ENCODE results near the gene THUMPD1. TPM values are rescaled to one million over a fixed set of nuclear protein-coding genes. Genes with fewer than 3 reads are reported as not detected.
"Not testable (repeated sequence)": the region's sequence is repeated elsewhere in the genome, so short reads cannot be mapped to it uniquely, and the experiment has no call there.

Gene THUMPD1
- total RNA-seq, 1 donor from 2014 or later, result 42.5 TPM

DNA sequence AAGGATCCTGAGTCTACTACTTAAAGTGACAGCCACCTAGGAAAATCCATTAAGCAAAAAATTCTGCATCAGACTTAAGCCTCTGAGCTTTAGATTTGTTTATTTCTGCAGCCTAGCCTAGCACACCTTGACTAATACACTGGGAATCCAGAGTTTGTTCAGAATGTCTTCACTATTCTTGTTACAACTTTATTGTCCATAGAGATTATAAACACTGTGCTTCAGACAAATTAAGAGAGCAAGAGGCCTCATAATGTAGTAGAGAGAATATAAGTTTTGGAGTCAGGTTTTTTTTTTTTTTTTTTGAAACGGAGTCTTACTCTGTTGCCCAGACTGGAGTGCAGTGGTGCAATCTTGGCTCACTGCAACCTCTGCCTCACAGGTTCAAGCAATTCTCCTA is 8.9 kb upstream of the THUMPD1 start:
- intact Hi-C loops (cut with micrococcal nuclease), result no loop called here

- intact Hi-C loops (cut with micrococcal nuclease), result no loop called here
Measured at GRCh38 chr16:20749474-20749873, 7.9 kb upstream of the THUMPD1 start.

GRCh38 chr16:20747030-20747816 is 5.6 kb upstream of the THUMPD1 start:
- intact Hi-C loops (cut with micrococcal nuclease), result no loop called here

GRCh38 chr16:20746461-20746860 is 4.8 kb upstream of the THUMPD1 start:
- intact Hi-C loops (cut with micrococcal nuclease), result no loop called here

GRCh38 chr16:20744922-20745440 is 3.4 kb upstream of the THUMPD1 start:
- intact Hi-C loops (cut with micrococcal nuclease), result loop anchor here (5.0 kb wide), 2 partner anchors 757 to 1028 kb away; partner anchors contain the start of genes IQCK and KNOP1

- intact Hi-C loops (cut with micrococcal nuclease), result loop anchor here (5.0 kb wide), 2 partner anchors 759 to 1026 kb away; partner anchors contain the start of genes IQCK and KNOP1
Measured at GRCh38 chr16:20743591-20743990, 2.0 kb upstream of the THUMPD1 start.

- intact Hi-C loops (cut with micrococcal nuclease), result loop anchor here (1.0 to 5.0 kb wide), 12 partner anchors 22 to 1450 kb away; partner anchors contain the start of genes DCUN1D3, ERI2, IQCK and KNOP1
Measured at GRCh38 chr16:20740901-20741521, 607 bp downstream of the THUMPD1 start.

DNA sequence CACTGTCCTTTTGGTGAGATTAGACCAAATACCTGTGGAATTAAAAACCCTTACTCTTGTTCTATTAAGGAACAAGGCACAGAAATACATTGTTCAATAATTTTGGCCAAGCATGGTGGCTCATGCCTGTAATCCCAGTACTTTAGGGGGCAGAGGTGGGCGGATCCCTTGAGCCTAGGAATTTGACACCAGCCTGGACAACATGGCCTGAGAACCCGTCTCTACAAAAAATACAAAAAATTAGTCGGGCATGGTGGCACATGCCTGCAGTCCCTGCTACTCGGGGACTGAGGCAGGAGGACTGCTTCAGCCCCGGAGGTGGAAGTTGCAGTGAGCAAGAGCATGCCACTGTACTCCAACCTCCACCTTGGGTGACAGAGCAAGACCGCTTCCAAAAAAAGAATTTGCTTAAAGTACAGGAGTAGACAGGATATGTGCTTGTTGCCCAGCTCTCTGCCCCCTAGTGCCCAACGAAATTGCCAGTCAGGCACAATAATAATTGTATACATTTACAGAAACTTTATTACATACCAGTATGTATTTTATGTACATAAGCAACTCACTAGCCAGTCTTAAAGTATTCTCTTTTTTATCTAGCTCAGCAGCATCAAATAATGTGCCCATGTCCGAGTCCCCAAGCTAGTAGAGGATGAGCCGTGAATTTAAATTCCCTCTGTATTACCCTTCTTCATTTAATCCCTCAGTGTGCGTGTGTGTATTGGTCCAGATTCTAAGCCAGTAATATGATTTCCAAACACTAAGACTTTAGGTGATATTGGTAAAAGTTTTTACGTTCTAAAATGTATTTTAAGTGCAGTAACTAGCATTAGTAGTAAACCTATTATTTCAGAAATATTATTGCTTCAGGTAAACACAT is 1.4 kb downstream of the THUMPD1 start:
- intact Hi-C loops (cut with micrococcal nuclease), result loop anchor here (2.0 to 5.0 kb wide), 4 partner anchors 762 to 1451 kb away; partner anchors contain the start of genes IQCK, KNOP1 and UQCRC2

- intact Hi-C loops (cut with micrococcal nuclease), result no loop called here
Measured at GRCh38 chr16:20735490-20735889, 6.1 kb downstream of the THUMPD1 start.

DNA sequence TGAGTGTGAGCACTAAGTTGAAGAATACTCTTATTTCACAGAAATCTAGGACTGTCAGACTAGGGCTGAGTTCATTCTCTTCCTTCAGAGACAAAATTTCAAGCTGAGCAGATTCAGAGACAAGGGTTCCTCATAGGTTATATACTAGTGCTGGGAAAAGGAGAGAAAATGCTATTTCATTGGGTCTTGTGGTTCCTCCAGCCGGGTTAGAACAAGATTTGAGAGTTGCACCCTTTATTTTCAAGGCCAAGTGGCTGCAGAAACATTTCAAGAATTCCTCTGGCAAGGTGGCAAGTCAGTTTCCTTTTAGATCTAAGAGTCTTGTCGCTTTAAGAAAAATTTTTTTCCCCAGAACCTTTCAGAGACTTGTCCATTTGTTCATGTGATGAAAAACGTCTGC is 6.8 kb downstream of the THUMPD1 start:
- intact Hi-C loops (cut with micrococcal nuclease), result no loop called here

DNA sequence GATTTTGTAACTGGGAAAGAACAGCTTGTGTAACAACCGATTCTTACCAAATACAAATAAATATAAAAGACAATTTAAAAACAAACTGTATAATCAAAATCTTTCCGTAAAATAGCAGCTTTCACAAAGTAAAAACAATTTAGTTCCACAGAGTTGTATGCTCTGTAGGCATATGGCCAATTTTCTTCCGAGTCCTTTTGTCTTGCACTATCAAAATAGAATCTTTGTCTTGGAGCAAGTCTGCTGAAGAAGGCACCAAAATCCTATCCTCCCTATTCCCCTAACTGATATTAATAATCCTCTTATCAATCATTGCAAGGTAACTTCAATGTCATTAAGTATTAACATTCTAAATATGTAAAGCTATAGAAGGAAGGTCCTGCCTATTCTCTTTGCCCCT is 7.6 kb downstream of the THUMPD1 start:
- intact Hi-C loops (cut with micrococcal nuclease), result no loop called here

GRCh38 chr16:20729141-20729540 is 12.5 kb downstream of the THUMPD1 start:
- intact Hi-C loops (cut with micrococcal nuclease), result loop anchor here (10.0 kb wide), 1 partner anchor 64 kb away; no protein-coding TSS in a partner anchor

DNA sequence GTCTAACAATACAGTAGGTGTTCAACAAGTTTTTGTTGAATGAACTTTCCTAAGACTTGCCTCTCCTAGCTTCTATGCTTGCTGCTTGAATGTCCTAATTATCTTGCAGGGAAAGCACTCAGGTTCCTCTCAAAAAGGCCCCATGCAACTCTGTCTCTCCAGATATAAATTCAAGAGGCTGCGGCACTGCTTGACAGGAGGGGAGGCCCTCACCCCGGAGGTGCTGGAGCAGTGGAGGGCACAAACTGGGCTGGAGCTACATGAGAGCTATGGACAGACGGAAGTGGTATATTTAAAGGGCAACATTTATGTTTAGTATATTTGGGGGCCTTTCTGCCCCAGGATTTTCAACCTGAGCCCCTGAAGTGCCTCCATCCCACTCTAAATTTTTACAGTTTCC is 14.4 kb downstream of the THUMPD1 start:
- intact Hi-C loops (cut with micrococcal nuclease), result loop anchor here (10.0 kb wide), 1 partner anchor 62 kb away; no protein-coding TSS in a partner anchor

- intact Hi-C loops (cut with micrococcal nuclease), result loop anchor here (10.0 kb wide), 1 partner anchor 62 kb away; no protein-coding TSS in a partner anchor
Measured at GRCh38 chr16:20726661-20727060, 15.0 kb downstream of the THUMPD1 start.

DNA sequence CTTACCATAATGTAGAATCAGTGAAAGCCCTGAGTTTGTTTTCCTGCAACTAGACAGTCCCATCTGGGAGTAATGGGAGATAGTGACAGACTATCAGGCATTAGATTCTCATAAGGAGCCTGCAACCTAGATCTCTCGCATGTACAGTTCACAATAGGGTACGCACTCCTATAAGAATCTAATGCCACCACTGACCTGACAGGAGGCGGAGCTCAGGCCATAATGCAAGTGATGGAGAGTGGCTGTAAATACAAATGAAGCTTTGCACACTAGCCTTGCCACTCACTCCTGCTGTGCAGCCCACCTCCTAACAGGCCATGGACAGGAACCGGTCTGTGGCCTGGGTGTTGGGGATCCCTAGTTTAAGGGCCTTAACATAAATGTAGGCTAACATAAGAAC is 21.4 kb downstream of the THUMPD1 start:
- intact Hi-C loops (cut with micrococcal nuclease), result loop anchor here (10.0 kb wide), 1 partner anchor 55 kb away; no protein-coding TSS in a partner anchor

- intact Hi-C loops (cut with micrococcal nuclease), result not testable (repeated sequence)
Measured at GRCh38 chr16:20717718-20718117, 23.9 kb downstream of the THUMPD1 start.

DNA sequence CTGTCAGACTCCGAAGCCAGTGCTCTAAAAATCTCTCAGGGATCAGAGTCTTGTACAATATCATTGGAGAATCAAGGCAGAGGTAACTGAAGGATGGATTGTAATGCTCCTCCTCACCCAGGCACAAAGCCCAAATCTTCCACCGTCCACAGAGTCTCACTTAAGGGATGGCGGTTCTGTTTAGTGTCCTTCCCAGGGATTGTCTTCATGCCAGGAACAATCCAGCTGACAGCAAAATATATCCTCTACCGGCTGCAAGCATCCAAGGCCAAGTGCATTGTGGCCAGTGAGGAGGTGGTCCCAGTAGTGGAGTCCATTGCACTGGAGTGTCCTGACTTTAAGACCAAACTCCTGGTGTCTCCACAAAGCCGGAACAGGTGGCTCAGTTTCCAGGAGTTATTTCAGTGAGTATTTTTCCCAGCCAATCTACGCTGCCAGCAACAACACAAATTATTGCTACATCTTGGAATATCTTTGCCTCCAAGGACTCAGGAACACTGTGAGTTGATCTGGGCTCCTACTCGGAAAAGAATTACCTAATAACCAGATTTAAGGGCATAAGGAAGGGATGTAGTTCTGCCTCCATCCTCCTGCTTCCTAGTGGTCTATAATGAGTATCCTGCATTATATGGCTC is 30.2 kb downstream of the THUMPD1 start:
- intact Hi-C loops (cut with micrococcal nuclease), result no loop called here

DNA sequence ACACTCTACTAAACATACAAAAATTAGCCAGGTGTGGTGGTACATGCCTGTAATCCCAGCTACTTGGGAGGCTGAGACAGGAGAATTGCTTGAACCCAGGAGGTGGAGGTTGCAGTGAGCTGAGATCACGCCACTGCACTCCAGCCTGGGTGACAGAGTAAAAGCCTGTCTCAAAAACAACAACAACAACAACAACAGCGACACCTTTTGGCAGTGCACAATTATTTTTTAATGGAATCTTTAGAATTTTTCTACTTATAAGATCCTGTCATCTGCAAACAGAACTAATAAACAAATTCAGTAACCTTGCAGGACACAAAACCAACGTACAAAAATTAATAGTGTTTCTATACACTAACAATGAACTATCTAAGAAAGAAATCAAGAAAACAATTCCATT is 33.5 kb downstream of the THUMPD1 start:
- intact Hi-C loops (cut with micrococcal nuclease), result not testable (repeated sequence)

DNA sequence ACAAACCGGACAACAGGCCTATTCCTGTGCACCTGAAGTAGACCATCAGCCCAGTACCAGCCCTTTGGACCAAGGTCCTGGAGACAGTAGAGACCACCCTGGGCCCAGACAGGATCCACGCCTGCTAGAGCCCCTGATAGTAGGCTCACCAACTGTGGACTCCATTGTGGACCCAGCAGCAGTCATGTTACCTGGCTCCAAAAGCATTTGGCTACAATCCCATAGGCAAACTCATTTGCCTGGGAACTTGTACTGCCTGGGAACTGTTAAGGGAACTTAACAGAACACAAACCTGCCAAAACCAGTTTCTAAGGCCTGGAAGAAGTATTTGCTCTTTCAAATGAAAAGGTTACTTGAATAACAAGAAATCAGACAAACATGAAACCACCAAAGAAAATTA is 34.2 kb downstream of the THUMPD1 start:
- intact Hi-C loops (cut with micrococcal nuclease), result no loop called here

- intact Hi-C loops (cut with micrococcal nuclease), result not testable (repeated sequence)
Measured at GRCh38 chr16:20705972-20706371, 35.6 kb downstream of the THUMPD1 start.

Data from T-helper 1 cell treated with Interleukin-12 subunit alpha and Interleukin-12 subunit beta and Interleukin-4 antibody, amounts not matched to agents 30 ng/mL and 1 ng/mL, for 36 hours (primary cell).